Measurements from ENCODE around the gene RASD1. TPM values are rescaled to one million over a fixed set of nuclear protein-coding genes. Genes with fewer than 3 reads are reported as not detected.
A peak's percentile ranks its signal among the peaks of the same experiment; 100 is the strongest.

Gene RASD1
- total and polyA plus RNA-seq, 2 of the 4 experiments (the other 2 are of a cell fraction), result 0.54 to 1.8 TPM

DNA sequence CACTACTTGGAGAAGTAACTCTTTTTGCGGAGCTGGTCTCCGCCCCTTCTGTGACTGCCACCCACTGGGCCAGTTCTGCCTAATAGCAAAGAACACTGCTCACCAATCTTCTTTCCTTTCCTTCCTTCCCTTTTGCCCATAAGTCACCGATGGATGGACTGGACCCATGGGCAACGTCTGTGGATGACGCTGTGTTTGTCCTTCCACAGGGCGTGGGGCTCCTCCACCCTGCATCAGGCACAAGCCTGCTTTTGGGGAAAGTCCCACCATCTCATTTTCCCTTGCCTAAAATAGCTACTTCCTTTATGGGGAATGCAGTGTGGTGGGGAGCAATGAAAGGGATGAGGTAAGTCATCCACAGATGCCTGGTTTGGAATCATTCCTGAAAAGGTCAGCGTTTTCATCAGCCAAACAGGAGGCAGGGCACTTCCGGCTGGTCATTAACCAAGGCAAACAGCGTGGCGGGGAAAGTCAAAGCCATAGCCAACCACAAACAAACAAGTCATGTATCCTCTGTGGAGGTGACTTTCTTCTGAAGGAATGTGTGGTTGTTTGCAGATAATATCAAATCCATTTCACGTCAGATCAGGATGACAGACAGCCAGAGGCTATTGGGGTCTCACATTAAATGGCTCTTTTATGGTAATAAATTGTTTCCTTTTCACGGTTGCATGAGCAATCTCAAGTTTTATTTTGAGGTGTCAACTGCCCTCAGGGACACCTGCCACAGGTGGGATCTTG, 50.1 kb downstream of the RASD1 start (continued):
- TF ChIP-seq, protein P1, sequence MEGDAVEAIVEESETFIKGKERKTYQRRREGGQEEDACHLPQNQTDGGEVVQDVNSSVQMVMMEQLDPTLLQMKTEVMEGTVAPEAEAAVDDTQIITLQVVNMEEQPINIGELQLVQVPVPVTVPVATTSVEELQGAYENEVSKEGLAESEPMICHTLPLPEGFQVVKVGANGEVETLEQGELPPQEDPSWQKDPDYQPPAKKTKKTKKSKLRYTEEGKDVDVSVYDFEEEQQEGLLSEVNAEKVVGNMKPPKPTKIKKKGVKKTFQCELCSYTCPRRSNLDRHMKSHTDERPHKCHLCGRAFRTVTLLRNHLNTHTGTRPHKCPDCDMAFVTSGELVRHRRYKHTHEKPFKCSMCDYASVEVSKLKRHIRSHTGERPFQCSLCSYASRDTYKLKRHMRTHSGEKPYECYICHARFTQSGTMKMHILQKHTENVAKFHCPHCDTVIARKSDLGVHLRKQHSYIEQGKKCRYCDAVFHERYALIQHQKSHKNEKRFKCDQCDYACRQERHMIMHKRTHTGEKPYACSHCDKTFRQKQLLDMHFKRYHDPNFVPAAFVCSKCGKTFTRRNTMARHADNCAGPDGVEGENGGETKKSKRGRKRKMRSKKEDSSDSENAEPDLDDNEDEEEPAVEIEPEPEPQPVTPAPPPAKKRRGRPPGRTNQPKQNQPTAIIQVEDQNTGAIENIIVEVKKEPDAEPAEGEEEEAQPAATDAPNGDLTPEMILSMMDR (conservative IDR thresholded peaks at IDR 0.05; ENCODE audit: low read depth, low read length), result no peak
- peak; percentile 33; the same call in 1 of the 2 replicates for TF ChIP-seq FOS (IDR thresholded peaks at IDR 0.05; ENCODE audit: low read depth, low read length)
